K562 (cell line): ENCODE results near the gene SRL. TPM values are rescaled to one million over a fixed set of nuclear protein-coding genes. Genes with fewer than 3 reads are reported as not detected.
A peak's percentile ranks its signal among the peaks of the same experiment; 100 is the strongest.

Source experiments
- BRCA1 ChIP-seq, 2 experiments: fragments of 450-650 bp in 1 of 2; sonication (generic) in 1 of 2; formaldehyde crosslinking in 1 of 2; IDR thresholded peaks; 2 replicates each; pipeline versions ENCODE4 v1.5.0 to v1.6.1; 2017 to 2020; ENCODE audit warnings: mild to moderate bottlenecking in 1 of 2, missing genetic modification reagents in 1 of 2
- CREB1 ChIP-seq, 2 experiments: sonication (generic) in 1 of 2; formaldehyde crosslinking in 1 of 2; IDR thresholded peaks; 2 replicates each; pipeline versions ENCODE4 v1.6.1 to v1.8.0; 2012 to 2022; ENCODE audit warnings: inconsistent platforms in 1 of 2, mild to moderate bottlenecking in 1 of 2, missing genetic modification reagents in 1 of 2, moderate library complexity in 1 of 2
- CREB5 ChIP-seq: fragments of 250-450 bp; sonication (Bioruptor Pico); IDR thresholded peaks from 2 replicates; pipeline ENCODE4 v1.5.0; 2020; ENCODE audit warnings: mild to moderate bottlenecking
- EGR1 ChIP-seq: fragments of 450-650 bp; conservative IDR thresholded peaks from 2 replicates; pipeline ENCODE4 v1.6.1; 2017; ENCODE audit warnings: mild to moderate bottlenecking
- KLF13 ChIP-seq: fragments of 450-650 bp; IDR thresholded peaks from 2 replicates; pipeline ENCODE4 v1.6.1; 2016; ENCODE audit warnings: missing genetic modification characterization, low read depth, mild to moderate bottlenecking, missing compliant biosample characterization, moderate library complexity, borderline replicate concordance
- MTA3 ChIP-seq: fragments of 450-650 bp; formaldehyde crosslinking; IDR thresholded peaks from 2 replicates; pipeline ENCODE4 v1.6.1; 2017; ENCODE audit warnings: mild to moderate bottlenecking, borderline replicate concordance
- NKRF ChIP-seq: fragments of 450-650 bp; IDR thresholded peaks from 2 replicates; pipeline ENCODE4 v1.6.1; 2016; ENCODE audit warnings: borderline replicate concordance
- RBM15 ChIP-seq: fragments of 200-400 bp; formaldehyde crosslinking; IDR thresholded peaks from 2 replicates; pipeline ENCODE4 v1.6.1; 2018; ENCODE audit warnings: mild to moderate bottlenecking, low read length, moderate library complexity; ENCODE audit not compliant: insufficient read depth
- SIN3B ChIP-seq: fragments of 450-650 bp; IDR thresholded peaks from 2 replicates; pipeline ENCODE4 v1.6.1; 2017; ENCODE audit warnings: low read depth, mild to moderate bottlenecking, moderate library complexity
- STAT5B ChIP-seq: fragments of 250-450 bp; sonication (Bioruptor Pico); IDR thresholded peaks from 2 replicates; pipeline ENCODE4 v1.8.0; 2021; ENCODE audit warnings: mild to moderate bottlenecking, inconsistent platforms
- TCFL5 ChIP-seq: fragments of 250-450 bp; sonication (Bioruptor Pico); conservative IDR thresholded peaks from 2 replicates; pipeline ENCODE4 v1.6.1; 2021; ENCODE audit warnings: mild to moderate bottlenecking, moderate library complexity, matching md5 sums
- USF2 ChIP-seq: sonication (generic); formaldehyde crosslinking; IDR thresholded peaks from 2 replicates; pipeline ENCODE4 v1.5.0; 2020; ENCODE audit warnings: missing genetic modification reagents
- YY1 ChIP-seq, 3 experiments: IDR thresholded peaks; 2 replicates each; pipeline ENCODE4 v1.6.1; 2011; ENCODE audit warnings: low read length in 2 of 3, mild to moderate bottlenecking in 2 of 3, moderate library complexity in 2 of 3, borderline replicate concordance in 1 of 3, control low read depth in 1 of 3, low read depth in 1 of 3; ENCODE audit not compliant: insufficient read depth in 3 of 3, insufficient replicate concordance in 2 of 3, control insufficient read depth in 1 of 3, insufficient read length in 1 of 3; ENCODE audit errors: extremely low read depth in 1 of 3
- ZBTB1 ChIP-seq: sonication (generic); formaldehyde crosslinking; IDR thresholded peaks from 2 replicates; pipeline ENCODE4 v1.8.1; 2023; ENCODE audit warnings: missing genetic modification reagents, low read depth, mild to moderate bottlenecking, borderline replicate concordance
- ZFX ChIP-seq: sonication (generic); formaldehyde crosslinking; IDR thresholded peaks from 2 replicates; pipeline ENCODE4 v1.8.0; 2022; ENCODE audit warnings: mild to moderate bottlenecking, missing genetic modification reagents, moderate library complexity
- ZNF408 ChIP-seq: fragments of 250-450 bp; sonication (Bioruptor Pico); IDR thresholded peaks from 2 replicates; pipeline ENCODE4 v1.4.0; 2020; ENCODE audit warnings: low read depth, mild to moderate bottlenecking, moderate library complexity
- ZNF449 ChIP-seq: fragments of 250-450 bp; sonication (Bioruptor Pico); IDR thresholded peaks from 2 replicates; pipeline ENCODE4 v1.8.0; 2022; ENCODE audit warnings: moderate library complexity, mild to moderate bottlenecking, inconsistent platforms
- ZNF584 ChIP-seq: fragments of 200-800 bp; sonication (Bioruptor generic); IDR thresholded peaks from 2 replicates; pipeline ENCODE4 v1.6.1; 2016; ENCODE audit warnings: low read depth, mild to moderate bottlenecking, missing genetic modification characterization, missing compliant biosample characterization
- ZNF589 ChIP-seq: fragments of 200-800 bp; sonication (Bioruptor generic); IDR thresholded peaks from 2 replicates; pipeline ENCODE4 v1.6.1; 2016; ENCODE audit warnings: low read depth, missing genetic modification characterization, missing compliant biosample characterization
- ZNF77 ChIP-seq: fragments of 250-450 bp; sonication (Bioruptor Pico); IDR thresholded peaks from 2 replicates; pipeline ENCODE4 v1.5.0; 2020
- polyA plus RNA-seq, 8 experiments: library from polyadenylated mRNA; depleted of rRNA in 4 of 8; stranded (reverse) in 5 of 8; unstranded in 3 of 8; fragments of >200 nt; fragmentation: Nextera tagmentation in 2 of 8; fragmentation: Illumina TruSeq in 1 of 8; extraction: Ambion mirVana in 2 of 8; extraction: Trizol in 1 of 8; gene quantifications; 2 replicates each; pipeline versions ENCODE4 v1.2.1 to v1.2.3, GENCODE V29; 2011 to 2014; ENCODE audit warnings: inconsistent platforms in 1 of 8, missing spikeins in 1 of 8
- total RNA-seq, 7 experiments: library from RNA; depleted of rRNA in 6 of 7; stranded (reverse); fragments of >200 nt in 6 of 7; fragmentation: Illumina TruSeq in 2 of 7; extraction: Trizol in 2 of 7; gene quantifications; 2 replicates each; pipeline versions ENCODE4 v1.2.1 to v1.2.3, GENCODE V29; 2011 to 2021; ENCODE audit warnings: low replicate concordance in 1 of 7

The SRL gene
- total and polyA plus RNA-seq, 9 of the 15 experiments (the other 6 are each of a cell fraction or from before 2014, with no cell fraction given) = 0.01 TPM; not detected in 8

GRCh38 chr16:4272114-4272956 is 30.5 kb upstream of the SRL start (continued):
- TF ChIP-seq ZNF449 (no peak), CREB5 (no peak), TCFL5 (no peak), ZNF408 (no peak), YY1 (IDR thresholded peaks at IDR 0.05; ENCODE audit: borderline replicate concordance in 1 of 3, control insufficient read depth in 1 of 3, extremely low read depth in 1 of 3, insufficient read depth in 3 of 3, insufficient read length in 1 of 3, insufficient replicate concordance in 2 of 3, low read depth in 1 of 3, low read length in 2 of 3) (peak in 2 of 3 experiments; percentile 21 to 66), USF2 (peak; percentile 40; the same call in 1 of the 2 replicates), ZFX (CRISPR knock-in tag) (0 out of 2 replicates have a peak, but pooled peaks have one; percentile 14), BRCA1 (IDR thresholded peaks at IDR 0.05) (no peak), BRCA1 (CRISPR knock-in tag; IDR thresholded peaks at IDR 0.05) (no peak), RBM15 (no peak), CREB1 (IDR thresholded peaks at IDR 0.05) (no peak), CREB1 (CRISPR knock-in tag; IDR thresholded peaks at IDR 0.05) (no peak), STAT5B (CRISPR knock-in tag) (no peak), ZBTB1 (CRISPR knock-in tag) (no peak), ZNF77 (CRISPR knock-in tag) (no peak), SIN3B (no peak), ZNF584 (CRISPR knock-in tag) (0 out of 2 replicates have a peak, but pooled peaks have one; percentile 14), ZNF589 (CRISPR knock-in tag) (0 out of 2 replicates have a peak, but pooled peaks have one; percentile 21), KLF13 (tag) (no peak), NKRF (peak; percentile 92), EGR1 (peak; percentile 51; the same call in 1 of the 2 replicates), MTA3 (no peak)
